HG03460 (cell line): ENCODE measurements around the gene TRA2B.

Experiments
- ATAC-seq: cut with Tn5 transposase; IDR thresholded peaks from one replicate; pipeline ENCODE4 v1.9.1; 2021; ENCODE audit not compliant: unreplicated experiment

TRA2B gene

GRCh38 chr3:185937689-185938374, at the start of gene TRA2B:
Gene TRA2B, minus strand, starts transcription at chr3:185938014. Its CDS starts 154 bp downstream, at chr3:185937860.
- ATAC-seq: peak; percentile 92

DNA sequence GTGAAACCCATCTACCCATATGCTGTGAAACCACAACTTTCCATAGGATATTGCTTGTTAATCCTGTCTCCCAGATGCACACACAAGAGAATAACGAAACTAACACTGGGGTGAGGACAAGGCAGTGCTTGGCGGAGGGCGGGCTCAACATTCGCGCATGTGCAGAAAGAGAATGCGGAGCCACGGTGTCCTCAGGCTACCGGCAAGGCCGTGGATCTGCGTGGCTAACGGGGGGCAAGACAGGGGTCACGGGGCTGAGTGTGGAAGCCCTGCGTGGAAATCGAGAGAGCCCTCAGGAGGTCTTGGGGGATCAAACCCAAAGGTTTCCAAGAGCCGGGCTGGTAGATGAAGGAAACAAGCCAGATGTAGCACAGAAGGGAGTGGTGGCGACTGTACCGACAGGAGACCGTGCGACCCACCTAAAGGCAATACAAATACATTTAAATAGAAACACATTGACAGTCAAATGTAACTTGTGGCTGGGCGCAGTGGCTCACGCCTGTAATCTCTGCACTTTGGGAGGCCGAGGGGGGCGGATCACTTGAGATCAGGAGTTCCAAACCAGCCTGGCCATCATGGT, 48.5 kb upstream of the TRA2B start:
- no peak for ATAC-seq

DNA sequence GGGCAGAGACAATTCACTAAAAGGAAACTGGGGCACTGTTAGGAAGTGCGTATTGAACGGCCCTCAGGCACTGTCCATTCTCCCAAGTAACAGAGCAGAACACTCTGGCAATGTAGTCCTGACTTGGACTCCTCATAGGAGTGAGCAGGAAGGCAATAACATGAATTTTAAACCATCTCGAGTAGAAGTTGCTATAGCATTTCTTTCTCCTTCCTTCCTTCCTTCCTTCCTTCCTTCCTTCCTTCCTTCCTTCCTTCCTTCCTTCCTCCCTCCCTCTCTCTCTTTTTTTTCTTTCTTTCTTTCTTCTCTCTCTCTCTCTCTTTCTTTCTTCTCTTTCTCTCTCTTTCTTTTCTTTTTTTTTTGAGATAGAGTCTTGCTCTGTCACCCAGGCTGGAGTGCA, 46.4 kb upstream of the TRA2B start:
- no peak for ATAC-seq

GRCh38 chr3:185983495-185984141, 45.8 kb upstream of the TRA2B start:
- peak; percentile 61 for ATAC-seq

DNA sequence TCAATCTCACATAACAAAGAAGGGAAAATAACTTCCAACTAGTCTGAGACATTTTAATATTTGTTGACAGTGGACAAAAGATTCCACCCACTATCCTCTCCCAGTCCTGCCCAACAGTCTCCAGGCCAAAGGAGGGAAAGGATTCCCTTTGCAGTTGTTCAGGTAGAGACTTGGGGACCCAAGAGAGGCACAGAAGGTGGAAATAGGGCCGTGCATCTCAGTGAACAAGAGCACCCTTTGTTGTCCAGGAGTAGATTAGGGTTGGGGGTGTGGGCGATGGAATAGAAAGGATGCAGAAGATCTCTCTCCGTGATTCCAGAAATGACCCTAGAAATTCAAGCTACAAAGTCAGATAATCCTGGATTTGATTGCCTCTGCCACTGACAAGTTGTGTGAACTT, 44.8 kb upstream of the TRA2B start:
- ATAC-seq: no peak

- ATAC-seq: no peak
These were observed 43.8 kb upstream of the TRA2B start for GRCh38 chr3:185981621-185982020.

- no peak for ATAC-seq
These were observed 41.9 kb upstream of the TRA2B start for GRCh38 chr3:185979721-185980121.

- ATAC-seq: no peak
These were observed 40.7 kb upstream of the TRA2B start for GRCh38 chr3:185978516-185978915.

GRCh38 chr3:185977679-185978040, 39.8 kb upstream of the TRA2B start:
- ATAC-seq: no peak

GRCh38 chr3:185976977-185977678, 39.3 kb upstream of the TRA2B start:
- ATAC-seq: peak; percentile 83

DNA sequence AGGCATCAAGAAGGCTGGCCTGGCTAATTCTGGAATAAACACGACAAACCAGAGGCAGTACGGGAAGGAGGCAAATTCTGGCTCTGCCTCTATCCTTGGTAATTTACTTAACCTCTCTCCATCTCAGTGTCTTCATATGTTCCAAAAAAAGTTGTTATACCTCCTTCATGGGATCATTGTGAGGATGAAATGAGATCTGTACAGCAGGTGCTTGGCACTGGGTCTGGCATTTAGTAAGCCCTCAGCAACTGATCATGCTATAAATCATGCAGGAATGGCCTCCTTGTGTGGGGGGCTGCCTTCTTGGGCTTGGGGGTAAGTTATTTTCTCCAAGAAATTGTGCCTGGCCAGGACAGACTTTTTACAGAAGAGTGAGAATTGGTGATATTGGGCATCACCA, 38.3 kb upstream of the TRA2B start:
- no peak for ATAC-seq

DNA sequence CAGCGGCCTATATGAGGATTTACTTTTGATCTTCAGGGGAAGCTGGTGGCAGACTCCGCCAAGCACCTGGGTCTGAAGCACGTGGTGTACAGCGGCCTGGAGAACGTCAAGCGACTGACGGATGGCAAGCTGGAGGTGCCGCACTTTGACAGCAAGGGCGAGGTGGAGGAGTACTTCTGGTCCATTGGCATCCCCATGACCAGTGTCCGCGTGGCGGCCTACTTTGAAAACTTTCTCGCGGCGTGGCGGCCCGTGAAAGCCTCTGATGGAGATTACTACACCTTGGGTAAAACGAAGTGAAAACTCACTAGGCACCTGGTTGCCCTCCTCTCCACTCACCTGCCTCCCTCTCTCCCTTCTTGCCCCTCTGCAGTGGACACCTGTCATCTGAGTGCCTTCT, 33.8 kb upstream of the TRA2B start:
- no peak for ATAC-seq

GRCh38 chr3:185968168-185968567, 30.4 kb upstream of the TRA2B start:
- no peak for ATAC-seq

DNA sequence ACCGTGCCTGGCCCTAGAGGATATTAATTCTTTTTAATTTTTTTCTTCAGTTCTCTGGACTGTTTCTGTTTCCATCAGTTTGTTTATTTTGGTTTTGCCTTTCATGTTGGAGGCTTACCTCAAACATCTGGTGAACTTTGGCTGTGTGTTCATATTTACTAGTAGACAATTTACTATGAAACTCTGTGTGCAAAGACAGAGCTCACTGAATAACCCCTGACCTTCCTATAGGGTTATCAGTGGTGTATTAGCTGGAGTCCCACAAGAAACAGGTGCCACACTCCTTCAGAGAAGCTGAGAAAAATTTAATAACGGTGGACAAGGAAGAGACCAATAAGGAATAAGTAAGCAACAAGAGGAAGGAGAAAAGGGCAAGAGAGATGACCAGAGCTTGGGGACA, 28.8 kb upstream of the TRA2B start:
- no peak for ATAC-seq

- no peak for ATAC-seq
These were observed 27.7 kb upstream of the TRA2B start for GRCh38 chr3:185965496-185965895.

DNA sequence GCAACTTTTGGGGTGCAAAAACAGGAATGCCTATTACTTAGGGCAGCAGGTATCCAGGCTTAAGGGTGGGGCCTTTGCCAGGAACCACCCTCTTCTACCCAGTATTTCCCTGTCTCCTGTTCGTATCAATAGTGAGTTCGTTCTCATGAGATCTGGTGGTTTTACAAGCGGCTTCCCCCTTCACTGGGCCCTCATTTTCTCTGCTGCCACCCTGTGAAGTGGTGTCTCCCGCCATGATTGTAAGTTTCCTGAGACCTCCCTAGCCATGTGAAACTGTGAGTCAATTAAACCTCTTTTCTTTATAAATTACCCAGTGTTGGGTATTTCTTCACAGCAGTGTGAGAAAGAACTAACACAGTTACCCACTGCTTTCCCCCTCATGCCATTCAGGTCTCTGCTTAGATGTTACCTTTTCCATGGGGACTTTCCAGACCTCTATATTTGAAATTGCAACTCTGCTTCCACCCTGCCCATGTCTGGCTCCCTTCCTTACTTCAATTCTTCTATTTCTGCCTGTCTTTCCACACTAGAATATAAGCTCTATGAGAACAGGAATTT, 23.9 kb upstream of the TRA2B start:
- ATAC-seq: no peak

GRCh38 chr3:185960522-185961288, 22.9 kb upstream of the TRA2B start:
- ATAC-seq: no peak

GRCh38 chr3:185959609-185960521, 22.1 kb upstream of the TRA2B start:
- no peak for ATAC-seq

GRCh38 chr3:185958626-185959025, 20.8 kb upstream of the TRA2B start:
- no peak for ATAC-seq

DNA sequence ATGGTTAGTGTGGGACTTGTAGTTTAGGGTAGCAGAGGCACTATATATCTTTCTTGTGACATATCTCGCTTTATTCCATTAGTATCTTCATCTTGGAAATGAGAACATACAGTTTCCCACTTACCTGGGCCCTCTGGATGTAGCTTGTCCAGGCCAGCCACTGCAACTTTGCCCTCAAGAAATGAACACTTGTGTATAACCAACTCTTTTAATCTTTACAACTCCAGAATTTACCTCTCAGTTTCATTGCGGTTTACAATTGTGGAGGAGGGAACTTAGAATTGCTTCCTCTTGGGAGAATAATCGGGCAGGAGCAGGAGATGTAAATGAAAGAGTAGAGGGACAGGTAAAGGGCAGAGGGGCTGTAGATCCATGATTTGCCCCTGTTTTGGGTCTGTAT, 18.4 kb upstream of the TRA2B start:
- no peak for ATAC-seq
